ENCODE measurements around the gene MUC4. TPM values are rescaled to one million over a fixed set of nuclear protein-coding genes. Genes with fewer than 3 reads are reported as not detected.

Gene MUC4
- total and polyA plus RNA-seq, 9 donors, result 0.02 to 0.99 (median 0.31) TPM; not detected in 2

DNA sequence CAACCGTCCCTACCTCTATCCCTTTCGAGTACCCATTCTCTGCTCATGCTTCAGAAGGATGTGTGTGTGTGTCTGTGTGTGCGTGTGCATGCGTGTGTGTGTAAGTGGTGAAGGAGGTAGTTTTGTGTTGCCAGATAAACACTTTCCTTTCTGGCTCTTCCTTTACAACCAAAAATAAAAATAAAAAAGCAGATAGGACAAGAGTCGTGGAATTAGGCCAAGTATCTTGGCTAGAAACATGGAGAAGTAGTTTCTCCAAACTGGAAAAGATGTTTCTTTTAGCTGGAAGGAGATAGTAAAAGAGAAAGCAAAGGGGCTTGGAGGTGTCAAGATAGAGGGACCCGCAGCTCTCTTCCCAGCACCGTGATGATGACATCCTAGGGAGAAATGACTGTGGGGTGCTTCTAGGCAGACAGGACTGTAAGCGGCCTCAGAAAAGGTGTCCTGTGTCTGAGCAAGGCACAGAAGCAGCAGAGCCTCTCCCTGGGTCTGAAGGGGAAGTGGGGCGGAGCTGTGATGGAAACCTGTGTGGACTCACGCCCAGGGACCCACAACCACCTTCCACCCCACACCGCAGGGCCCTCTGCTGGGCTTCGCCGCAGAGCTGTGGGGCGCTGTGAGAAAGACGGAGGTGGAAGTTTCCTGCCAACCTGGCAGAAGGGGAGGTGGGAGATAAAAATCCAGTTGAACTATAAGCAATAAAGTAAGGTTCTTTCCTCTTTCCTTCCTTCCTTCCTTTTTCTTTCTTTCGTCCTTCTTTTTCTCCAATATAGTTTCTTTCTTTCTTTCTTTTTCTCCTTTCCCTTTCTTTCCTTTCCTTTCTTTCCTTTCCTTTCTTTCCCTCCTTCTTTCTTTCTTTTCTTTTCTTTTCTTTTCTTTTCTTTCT, 55.7 kb downstream of the MUC4 start:
- DNase-seq, result no peak
- Histone ChIP-seq H3K36me3 (no peaks in the 10 kb centered on the region), H3K27ac (no peak overlapping the region), H3K4me3 (no peak overlapping the region), H3K27me3 (no peaks in the 10 kb centered on the region), H3K4me1 (ENCODE audit: insufficient read depth) (peaks cover 12% of the 10 kb centered on the region), H3K9me3 (no peaks in the 10 kb centered on the region)
- intact Hi-C loops (cut with DNase I), result no loop called here
- 20 to 31% (median 20%) methylated on average over 16 of the region's 16 CpGs for WGBS, 3 donors
- TF ChIP-seq EP300 (IDR thresholded peaks at IDR 0.05), result no peak
- TF ChIP-seq, protein P1, sequence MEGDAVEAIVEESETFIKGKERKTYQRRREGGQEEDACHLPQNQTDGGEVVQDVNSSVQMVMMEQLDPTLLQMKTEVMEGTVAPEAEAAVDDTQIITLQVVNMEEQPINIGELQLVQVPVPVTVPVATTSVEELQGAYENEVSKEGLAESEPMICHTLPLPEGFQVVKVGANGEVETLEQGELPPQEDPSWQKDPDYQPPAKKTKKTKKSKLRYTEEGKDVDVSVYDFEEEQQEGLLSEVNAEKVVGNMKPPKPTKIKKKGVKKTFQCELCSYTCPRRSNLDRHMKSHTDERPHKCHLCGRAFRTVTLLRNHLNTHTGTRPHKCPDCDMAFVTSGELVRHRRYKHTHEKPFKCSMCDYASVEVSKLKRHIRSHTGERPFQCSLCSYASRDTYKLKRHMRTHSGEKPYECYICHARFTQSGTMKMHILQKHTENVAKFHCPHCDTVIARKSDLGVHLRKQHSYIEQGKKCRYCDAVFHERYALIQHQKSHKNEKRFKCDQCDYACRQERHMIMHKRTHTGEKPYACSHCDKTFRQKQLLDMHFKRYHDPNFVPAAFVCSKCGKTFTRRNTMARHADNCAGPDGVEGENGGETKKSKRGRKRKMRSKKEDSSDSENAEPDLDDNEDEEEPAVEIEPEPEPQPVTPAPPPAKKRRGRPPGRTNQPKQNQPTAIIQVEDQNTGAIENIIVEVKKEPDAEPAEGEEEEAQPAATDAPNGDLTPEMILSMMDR (IDR thresholded peaks at IDR 0.05), result no peak
- no peak for TF ChIP-seq POLR2A (IDR thresholded peaks at IDR 0.05)

DNA sequence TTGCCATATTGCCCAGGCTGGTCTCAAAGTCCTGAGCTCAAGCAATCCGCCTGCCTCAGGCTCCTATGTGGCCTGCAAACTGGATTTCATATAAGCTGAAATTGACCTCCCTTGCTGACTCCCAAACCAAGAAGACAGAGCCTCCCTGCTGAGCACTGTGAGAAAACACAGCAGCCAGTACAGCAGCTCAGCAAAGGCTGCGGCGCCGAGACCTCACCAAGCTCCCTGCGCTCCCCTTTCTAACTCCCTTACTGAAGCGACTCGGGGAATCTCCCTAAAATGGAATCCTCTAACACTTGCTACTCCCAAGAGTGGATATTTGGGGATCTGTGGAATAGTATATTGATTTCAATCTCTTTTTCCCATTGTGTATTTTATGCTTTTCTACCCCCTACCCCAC, 56.3 kb downstream of the MUC4 start:
- no peak for TF ChIP-seq POLR2A (IDR thresholded peaks at IDR 0.05)
- no peak for TF ChIP-seq EP300 (IDR thresholded peaks at IDR 0.05)
- TF ChIP-seq, protein P1 (IDR thresholded peaks at IDR 0.05), result no peak
- H3K27ac ChIP-seq, result no peak overlapping the region
- peaks cover 11% of the 10 kb centered on the region for H3K4me1 ChIP-seq (ENCODE audit: insufficient read depth)
- H3K9me3 ChIP-seq, result no peaks in the 10 kb centered on the region
- 37 to 70% (median 43%) methylated on average over 7 of the region's 7 CpGs for WGBS, 3 donors
- no peaks in the 10 kb centered on the region for H3K36me3 ChIP-seq
- DNase-seq, result no peak
- intact Hi-C loops (cut with DNase I), result no loop called here
- no peaks in the 10 kb centered on the region for H3K27me3 ChIP-seq
- no peak overlapping the region for H3K4me3 ChIP-seq

GRCh38 chr3:195754906-195755305, 56.8 kb downstream of the MUC4 start:
- WGBS, 3 donors, result 75 to 83% (median 76%) methylated on average over 7 of the region's 7 CpGs
- intact Hi-C loops (cut with DNase I), result no loop called here
- Histone ChIP-seq H3K36me3 (no peaks in the 10 kb centered on the region), H3K27ac (no peak overlapping the region), H3K27me3 (no peaks in the 10 kb centered on the region), H3K4me1 (ENCODE audit: insufficient read depth) (peaks cover 11% of the 10 kb centered on the region), H3K4me3 (no peak overlapping the region), H3K9me3 (no peaks in the 10 kb centered on the region)
- no peak for DNase-seq
- TF ChIP-seq POLR2A (IDR thresholded peaks at IDR 0.05) (no peak), EP300 (IDR thresholded peaks at IDR 0.05) (no peak)
- TF ChIP-seq, protein P1 (IDR thresholded peaks at IDR 0.05), result no peak

GRCh38 chr3:195754141-195754540, 57.6 kb downstream of the MUC4 start:
- no peaks in the 10 kb centered on the region for H3K27me3 ChIP-seq
- no peak overlapping the region for H3K4me3 ChIP-seq
- H3K4me1 ChIP-seq (ENCODE audit: insufficient read depth), result peaks cover 11% of the 10 kb centered on the region
- intact Hi-C loops (cut with DNase I), result no loop called here
- no peaks in the 10 kb centered on the region for H3K9me3 ChIP-seq
- no peak for TF ChIP-seq POLR2A (IDR thresholded peaks at IDR 0.05)
- TF ChIP-seq, protein P1 (IDR thresholded peaks at IDR 0.05), result no peak
- TF ChIP-seq EP300 (IDR thresholded peaks at IDR 0.05), result no peak
- H3K36me3 ChIP-seq, result no peaks in the 10 kb centered on the region
- no peak for DNase-seq
- no peak overlapping the region for H3K27ac ChIP-seq
- WGBS, 3 donors, result 91 to 95% (median 94%) methylated on average over 18 to 19 of the region's 19 CpGs
